GM21390 (cell line): ENCODE data around the gene ROR2.

Experiments
- ATAC-seq: cut with Tn5 transposase; IDR thresholded peaks from one replicate; pipeline ENCODE4 v1.9.1; 2021; ENCODE audit not compliant: unreplicated experiment

Gene ROR2

GRCh38 chr9:91820126-91820750 is 129.8 kb downstream of the ROR2 start:
- no peak for ATAC-seq

- ATAC-seq = no peak
Observed at GRCh38 chr9:91818647-91819403, 131.2 kb downstream of the ROR2 start.

GRCh38 chr9:91818225-91818585 is 131.8 kb downstream of the ROR2 start:
- no peak for ATAC-seq

GRCh38 chr9:91817493-91818224 is 132.4 kb downstream of the ROR2 start:
- no peak for ATAC-seq

- ATAC-seq = no peak
Observed at GRCh38 chr9:91817106-91817492, 132.9 kb downstream of the ROR2 start.

- ATAC-seq = no peak
Observed at GRCh38 chr9:91816356-91816755, 133.7 kb downstream of the ROR2 start.

- no peak for ATAC-seq
Observed at GRCh38 chr9:91815896-91816295, 134.1 kb downstream of the ROR2 start.

GRCh38 chr9:91814753-91815152 is 135.3 kb downstream of the ROR2 start:
- no peak for ATAC-seq

- ATAC-seq = no peak
Observed at GRCh38 chr9:91814201-91814600, 135.8 kb downstream of the ROR2 start.

GRCh38 chr9:91813176-91813795 is 136.7 kb downstream of the ROR2 start:
- no peak for ATAC-seq

GRCh38 chr9:91812191-91812590 is 137.8 kb downstream of the ROR2 start:
- ATAC-seq = no peak

- ATAC-seq = no peak
Observed at GRCh38 chr9:91811024-91811909, 138.8 kb downstream of the ROR2 start.

- ATAC-seq = no peak
Observed at GRCh38 chr9:91810286-91810905, 139.6 kb downstream of the ROR2 start.

GRCh38 chr9:91809581-91810285 is 140.3 kb downstream of the ROR2 start:
- no peak for ATAC-seq

GRCh38 chr9:91807643-91808246 is 142.3 kb downstream of the ROR2 start:
- no peak for ATAC-seq

- no peak for ATAC-seq
Observed at GRCh38 chr9:91805031-91805430, 145.0 kb downstream of the ROR2 start.

GRCh38 chr9:91803970-91804752 is 145.9 kb downstream of the ROR2 start:
- no peak for ATAC-seq

- ATAC-seq = no peak
Observed at GRCh38 chr9:91803151-91803940, 146.7 kb downstream of the ROR2 start.
